HUES48 (cell line): ENCODE data around the gene SASH1.

Experiments
- H3K27ac ChIP-seq: one replicate; pipeline ENCODE4 v1.7.0; 2013; ENCODE audit warnings: low read depth, low read length, inconsistent platforms
- H3K27me3 ChIP-seq: 2 replicates; pipeline ENCODE4 v1.6.1; 2013; ENCODE audit warnings: mild to moderate bottlenecking, low read length; ENCODE audit not compliant: control insufficient read depth, insufficient read depth
- H3K36me3 ChIP-seq: 2 replicates; pipeline ENCODE4 v1.6.1; 2013; ENCODE audit warnings: low read length; ENCODE audit not compliant: control insufficient read depth, insufficient read depth
- H3K4me1 ChIP-seq: 2 replicates; pipeline ENCODE4 v1.6.1; 2013; ENCODE audit warnings: mild to moderate bottlenecking, low read length; ENCODE audit not compliant: control insufficient read depth, insufficient read depth
- H3K4me3 ChIP-seq: 2 replicates; pipeline ENCODE4 v1.5.1; 2013; ENCODE audit warnings: mild to moderate bottlenecking, low read depth, low read length
- H3K9ac ChIP-seq: 2 replicates; pipeline ENCODE4 v1.6.1; 2013; ENCODE audit warnings: mild to moderate bottlenecking, low read depth, low read length, moderate library complexity
- H3K9me3 ChIP-seq: 2 replicates; pipeline ENCODE4 v1.6.1; 2013; ENCODE audit warnings: low read length; ENCODE audit not compliant: control insufficient read depth, insufficient read depth

Gene SASH1

GRCh38 chr6:148470606-148471465 is 128.2 kb downstream of the SASH1 start:
- H3K9ac ChIP-seq: no peak overlapping the region
- H3K9me3 ChIP-seq: no peaks in the 10 kb centered on the region
- peaks cover 29% of the 10 kb centered on the region for H3K4me1 ChIP-seq
- no peak overlapping the region for H3K4me3 ChIP-seq
- H3K27me3 ChIP-seq: no peaks in the 10 kb centered on the region
- peaks cover 21% of the 10 kb centered on the region for H3K36me3 ChIP-seq
- H3K27ac ChIP-seq: no peak overlapping the region

GRCh38 chr6:148471624-148472159 is 129.1 kb downstream of the SASH1 start:
- H3K4me1 ChIP-seq: peaks cover 29% of the 10 kb centered on the region
- no peak overlapping the region for H3K9ac ChIP-seq
- no peaks in the 10 kb centered on the region for H3K27me3 ChIP-seq
- no peak overlapping the region for H3K4me3 ChIP-seq
- no peak overlapping the region for H3K27ac ChIP-seq
- peaks cover 21% of the 10 kb centered on the region for H3K36me3 ChIP-seq
- H3K9me3 ChIP-seq: no peaks in the 10 kb centered on the region

- Histone ChIP-seq H3K9ac (no peak overlapping the region), H3K27ac (no peak overlapping the region)
Measured at GRCh38 chr6:148472171-148473105, 129.8 kb downstream of the SASH1 start.

GRCh38 chr6:148479497-148479896 is 136.9 kb downstream of the SASH1 start:
- no peak overlapping the region for H3K4me3 ChIP-seq
- H3K9ac ChIP-seq: no peak overlapping the region
- peaks cover 15% of the 10 kb centered on the region for H3K36me3 ChIP-seq
- H3K4me1 ChIP-seq: no peaks in the 10 kb centered on the region
- H3K27ac ChIP-seq: no peak overlapping the region
- no peaks in the 10 kb centered on the region for H3K27me3 ChIP-seq
- no peaks in the 10 kb centered on the region for H3K9me3 ChIP-seq

More at GRCh38 chr6:148472171-148473105, 129.8 kb downstream of the SASH1 start:
- H3K9me3 ChIP-seq: no peaks in the 10 kb centered on the region
- H3K4me1 ChIP-seq: peaks cover 29% of the 10 kb centered on the region
- H3K36me3 ChIP-seq: peaks cover 21% of the 10 kb centered on the region
- H3K4me3 ChIP-seq: no peak overlapping the region
- no peaks in the 10 kb centered on the region for H3K27me3 ChIP-seq

GRCh38 chr6:148487461-148487860 is 144.8 kb downstream of the SASH1 start:
- no peaks in the 10 kb centered on the region for H3K9me3 ChIP-seq
- no peaks in the 10 kb centered on the region for H3K27me3 ChIP-seq
- peaks cover 16% of the 10 kb centered on the region for H3K36me3 ChIP-seq
- H3K4me3 ChIP-seq: no peak overlapping the region
- H3K9ac ChIP-seq: no peak overlapping the region
- no peak overlapping the region for H3K27ac ChIP-seq
- no peaks in the 10 kb centered on the region for H3K4me1 ChIP-seq

GRCh38 chr6:148491638-148492251 is 149.1 kb downstream of the SASH1 start:
- Histone ChIP-seq H3K27ac (no peak overlapping the region), H3K36me3 (peaks cover 11% of the 10 kb centered on the region), H3K9ac (no peak overlapping the region), H3K27me3 (no peaks in the 10 kb centered on the region), H3K4me1 (no peaks in the 10 kb centered on the region), H3K9me3 (no peaks in the 10 kb centered on the region), H3K4me3 (no peak overlapping the region)

- H3K27ac ChIP-seq: no peak overlapping the region
- H3K4me3 ChIP-seq: no peak overlapping the region
- H3K27me3 ChIP-seq: no peaks in the 10 kb centered on the region
- no peak overlapping the region for H3K9ac ChIP-seq
- H3K4me1 ChIP-seq: no peaks in the 10 kb centered on the region
- no peaks in the 10 kb centered on the region for H3K9me3 ChIP-seq
- H3K36me3 ChIP-seq: peaks cover 9% of the 10 kb centered on the region
Measured at GRCh38 chr6:148492654-148493290, 150.1 kb downstream of the SASH1 start.

- H3K9ac ChIP-seq: no peak overlapping the region
Measured at GRCh38 chr6:148493424-148493823, 150.8 kb downstream of the SASH1 start.

GRCh38 chr6:148494226-148494625 is 151.6 kb downstream of the SASH1 start:
- Histone ChIP-seq H3K36me3 (0 out of 2 replicates have a peak, but pooled peaks cover 2% of the 10 kb centered on the region), H3K27me3 (no peaks in the 10 kb centered on the region), H3K4me1 (no peaks in the 10 kb centered on the region), H3K9me3 (no peaks in the 10 kb centered on the region), H3K9ac (no peak overlapping the region), H3K4me3 (no peak overlapping the region), H3K27ac (no peak overlapping the region)

More at GRCh38 chr6:148493424-148493823, 150.8 kb downstream of the SASH1 start:
- no peak overlapping the region for H3K4me3 ChIP-seq
- no peaks in the 10 kb centered on the region for H3K9me3 ChIP-seq
- no peak overlapping the region for H3K27ac ChIP-seq
- no peaks in the 10 kb centered on the region for H3K27me3 ChIP-seq
- no peaks in the 10 kb centered on the region for H3K4me1 ChIP-seq
- peaks cover 2% of the 10 kb centered on the region; the same call in 1 of the 2 replicates for H3K36me3 ChIP-seq

- no peaks in the 10 kb centered on the region for H3K9me3 ChIP-seq
- 0 out of 2 replicates have a peak, but pooled peaks cover 2% of the 10 kb centered on the region for H3K36me3 ChIP-seq
- H3K27me3 ChIP-seq: no peaks in the 10 kb centered on the region
- no peak overlapping the region for H3K9ac ChIP-seq
- H3K27ac ChIP-seq: no peak overlapping the region
- H3K4me3 ChIP-seq: no peak overlapping the region
- no peaks in the 10 kb centered on the region for H3K4me1 ChIP-seq
Measured at GRCh38 chr6:148495029-148495428, 152.4 kb downstream of the SASH1 start.
